ENCODE data around the gene RET.

RET gene

GRCh38 chr10:43073191-43073590 is 3.7 kb upstream of the RET start (continued):
- TF ChIP-seq ZNF280D (tag by site-specific recombination; IDR thresholded peaks at IDR 0.05) (no peak), ZNF449 (tag by site-specific recombination; IDR thresholded peaks at IDR 0.05) (no peak)

GRCh38 chr10:43073721-43074120 is 3.1 kb upstream of the RET start:
- Histone ChIP-seq H3K4me1 (ENCODE audit: control insufficient read depth, insufficient read depth, low read length) (no peaks in the 10 kb centered on the region), H3K36me3 (ENCODE audit: control insufficient read depth in 2 of 2, insufficient read depth in 1 of 2, low read length in 2 of 2) (no peaks in the 10 kb centered on the region), H3K4me3 (ENCODE audit: low read depth, low read length) (no peak overlapping the region), H3K27ac (ENCODE audit: extremely low read depth, low read depth, low read length) (no peak overlapping the region), H3K9me3 (ENCODE audit: control insufficient read depth, insufficient read depth, low read depth, low read length) (no peaks in the 10 kb centered on the region)
- TF ChIP-seq ZSCAN16 (tag by site-specific recombination; IDR thresholded peaks at IDR 0.05) = no peak
- TF ChIP-seq ZXDB (tag by site-specific recombination; IDR thresholded peaks at IDR 0.05) = no peak
- TF ChIP-seq GLI4 (tag by site-specific recombination; IDR thresholded peaks at IDR 0.05) = no peak
- no peak for TF ChIP-seq ZNF837 (tag by site-specific recombination; IDR thresholded peaks at IDR 0.05)
- no peak for TF ChIP-seq ZNF514 (tag by site-specific recombination; IDR thresholded peaks at IDR 0.05)
- TF ChIP-seq ZNF629 (tag by site-specific recombination; IDR thresholded peaks at IDR 0.05) = no peak
- no peak for TF ChIP-seq PRDM2 (tag by site-specific recombination; IDR thresholded peaks at IDR 0.05; ENCODE audit: borderline replicate concordance)
- no peak for TF ChIP-seq ZNF404 (tag by site-specific recombination; IDR thresholded peaks at IDR 0.05)
- TF ChIP-seq RBAK (tag by site-specific recombination; IDR thresholded peaks at IDR 0.05) = no peak
- TF ChIP-seq REST (tag by site-specific recombination; IDR thresholded peaks at IDR 0.05) = no peak
- no peak for TF ChIP-seq ZSCAN30 (tag by site-specific recombination; IDR thresholded peaks at IDR 0.05)
- no peak for TF ChIP-seq OVOL3 (tag by site-specific recombination; IDR thresholded peaks at IDR 0.05)
- TF ChIP-seq ZNF302 (tag by site-specific recombination; IDR thresholded peaks at IDR 0.05; ENCODE audit: low read depth) = no peak
- POLR2A ChIA-PET = no interaction called here
- CTCF ChIA-PET = no interaction called here

All from HEK293 (cell line).